Panc1 (cell line): ENCODE data around the gene VMO1. TPM values are rescaled to one million over a fixed set of nuclear protein-coding genes. Genes with fewer than 3 reads are reported as not detected.
A peak's percentile ranks its signal among the peaks of the same experiment; 100 is the strongest.

Experiments used
- ATAC-seq: fragments of 200-7000 bp; cut with Tn5 transposase; 2 replicates; pipeline ENCODE4 v1.9.1; 2020; ENCODE audit warnings: mild to moderate bottlenecking, moderate library complexity
- BruUV-seq: library from RNA; stranded (reverse); fragments of 400-500 nt; replicated peaks from 2 replicates; lab custom pipeline; 2021; lab: Mats Ljungman, UMichigan
- CTCF ChIA-PET: fragments of 300-600 bp; sonication (Branson Sonifier 250); formaldehyde crosslinking; loops from one replicate; lab custom pipeline; 2022; ENCODE audit warnings: antibody characterized with exemption; lab: Charles Lee
- POLR2A ChIA-PET: fragments of 300-600 bp; sonication (Branson Sonifier 250); formaldehyde crosslinking; loops from one replicate; lab custom pipeline; 2022; ENCODE audit warnings: antibody characterized with exemption; lab: Charles Lee
- DNase-seq: peaks from one replicate; pipeline ENCODE4 v3.0.0-alpha.2; 2010; ENCODE audit warnings: low read depth, low spot score
- H3K27ac ChIP-seq: 2 replicates; pipeline ENCODE4 v1.5.1; 2011; ENCODE audit warnings: mild to moderate bottlenecking, low read length, inconsistent platforms
- H3K27me3 ChIP-seq: fragments of 200-500 bp; sonication (Bioruptor generic); 2 replicates; pipeline ENCODE4 v1.6.0; 2014; ENCODE audit warnings: low read length, inconsistent platforms; ENCODE audit not compliant: control insufficient read depth, insufficient read depth
- H3K36me3 ChIP-seq: fragments of 200-500 bp; sonication (Bioruptor generic); 2 replicates; pipeline ENCODE4 v1.5.1; 2014; ENCODE audit warnings: inconsistent platforms, mild to moderate bottlenecking, low read length, moderate library complexity; ENCODE audit not compliant: control insufficient read depth, insufficient read depth
- H3K4me1 ChIP-seq: 2 replicates; pipeline ENCODE4 v1.5.1; 2011; ENCODE audit warnings: inconsistent platforms, mild to moderate bottlenecking, low read length, moderate library complexity; ENCODE audit not compliant: control insufficient read depth, insufficient read depth
- H3K4me3 ChIP-seq, 2 experiments: 2 replicates each; pipeline ENCODE4 v1.5.1; 2011 to 2012; ENCODE audit warnings: low read depth in 2 of 2, low read length in 2 of 2, mild to moderate bottlenecking in 2 of 2, inconsistent platforms in 1 of 2, moderate library complexity in 1 of 2
- H3K9me3 ChIP-seq: fragments of 200-500 bp; sonication (Bioruptor generic); 2 replicates; pipeline ENCODE4 v1.5.1; 2014; ENCODE audit warnings: low read depth, mild to moderate bottlenecking, inconsistent platforms, low read length, moderate library complexity; ENCODE audit not compliant: control insufficient read depth, insufficient read depth
- POLR2AphosphoS5 ChIP-seq: IDR thresholded peaks from 2 replicates; pipeline ENCODE4 v1.6.1; 2012; ENCODE audit warnings: mild to moderate bottlenecking, low read depth, low read length, moderate library complexity
- REST ChIP-seq, 2 experiments: IDR thresholded peaks; 2 replicates each; pipeline ENCODE4 v1.6.1; 2011 to 2012; ENCODE audit warnings: low read depth in 2 of 2, control low read depth in 1 of 2, low read length in 1 of 2, mild to moderate bottlenecking in 1 of 2, moderate library complexity in 1 of 2; ENCODE audit not compliant: insufficient read depth in 1 of 2
- SIN3A ChIP-seq: IDR thresholded peaks from 2 replicates; pipeline ENCODE4 v1.6.1; 2012; ENCODE audit warnings: low read depth, mild to moderate bottlenecking, low read length, moderate library complexity, borderline replicate concordance; ENCODE audit not compliant: insufficient read depth
- TCF7L2 ChIP-seq: IDR thresholded peaks from 2 replicates; pipeline ENCODE4 v1.6.1; 2011; ENCODE audit warnings: mild to moderate bottlenecking, low read depth, low read length, inconsistent platforms
- in situ Hi-C: cut with HindIII; loops from 2 replicates; pipeline ENCODE4 v1.10.0; 2016; ENCODE audit warnings: low sequenced_read_pairs, low pct_unique_long_range_greater_than_20kb
- intact Hi-C: fragments of 100-400 bp; cut with micrococcal nuclease; formaldehyde crosslinking; loops from one replicate; pipeline ENCODE4 v1.10.0; 2022; ENCODE audit not compliant: unreplicated experiment
- total RNA-seq: library from RNA; stranded (reverse); gene quantifications from one replicate; pipeline ENCODE4 v1.2.1, GENCODE V29; 2021; ENCODE audit not compliant: unreplicated experiment
- TF ChIP-seq, protein P1 (sequence below): fragments of 450-650 bp; IDR thresholded peaks from 2 replicates; pipeline ENCODE4 v1.5.1; 2017; ENCODE audit warnings: mild to moderate bottlenecking

VMO1 gene
- total RNA-seq, 1 experiment from 2014 or later: 0.49 TPM

GRCh38 chr17:4740025-4740351, 46.2 kb downstream of the VMO1 start:
- peaks cover 7% of the 10 kb centered on the region; the same call in 1 of the 2 replicates for H3K27me3 ChIP-seq
- H3K4me1 ChIP-seq: no peaks in the 10 kb centered on the region
- no peaks in the 10 kb centered on the region for H3K36me3 ChIP-seq
- ATAC-seq (no peak), DNase-seq (no peak)
- TF ChIP-seq SIN3A: no peak
- TF ChIP-seq, protein P1, sequence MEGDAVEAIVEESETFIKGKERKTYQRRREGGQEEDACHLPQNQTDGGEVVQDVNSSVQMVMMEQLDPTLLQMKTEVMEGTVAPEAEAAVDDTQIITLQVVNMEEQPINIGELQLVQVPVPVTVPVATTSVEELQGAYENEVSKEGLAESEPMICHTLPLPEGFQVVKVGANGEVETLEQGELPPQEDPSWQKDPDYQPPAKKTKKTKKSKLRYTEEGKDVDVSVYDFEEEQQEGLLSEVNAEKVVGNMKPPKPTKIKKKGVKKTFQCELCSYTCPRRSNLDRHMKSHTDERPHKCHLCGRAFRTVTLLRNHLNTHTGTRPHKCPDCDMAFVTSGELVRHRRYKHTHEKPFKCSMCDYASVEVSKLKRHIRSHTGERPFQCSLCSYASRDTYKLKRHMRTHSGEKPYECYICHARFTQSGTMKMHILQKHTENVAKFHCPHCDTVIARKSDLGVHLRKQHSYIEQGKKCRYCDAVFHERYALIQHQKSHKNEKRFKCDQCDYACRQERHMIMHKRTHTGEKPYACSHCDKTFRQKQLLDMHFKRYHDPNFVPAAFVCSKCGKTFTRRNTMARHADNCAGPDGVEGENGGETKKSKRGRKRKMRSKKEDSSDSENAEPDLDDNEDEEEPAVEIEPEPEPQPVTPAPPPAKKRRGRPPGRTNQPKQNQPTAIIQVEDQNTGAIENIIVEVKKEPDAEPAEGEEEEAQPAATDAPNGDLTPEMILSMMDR: no peak
- peak overlapping the region; percentile 16 to 57; a peak in 3 of 4 replicates for H3K4me3 ChIP-seq
- in situ Hi-C loops: no loop called here
- BruUV-seq: no TSS peak
- ChIA-PET POLR2A (no interaction called here), CTCF (no interaction called here)
- intact Hi-C loops: no loop called here
- H3K9me3 ChIP-seq: no peaks in the 10 kb centered on the region
- H3K27ac ChIP-seq: no peak overlapping the region

- peak; percentile 76 for ATAC-seq
- ChIA-PET CTCF (no interaction called here), POLR2A (no interaction called here)
These were observed 46.8 kb downstream of the VMO1 start, which contains the start of the genes CXCL16 and ZMYND15 for GRCh38 chr17:4739122-4740024. Gene CXCL16 (minus strand): TSS chr17:4739928. CDS start chr17:4739339, 589 bp downstream. Gene ZMYND15 (plus strand): TSS chr17:4739833. CDS start chr17:4740549, 716 bp downstream.

DNA sequence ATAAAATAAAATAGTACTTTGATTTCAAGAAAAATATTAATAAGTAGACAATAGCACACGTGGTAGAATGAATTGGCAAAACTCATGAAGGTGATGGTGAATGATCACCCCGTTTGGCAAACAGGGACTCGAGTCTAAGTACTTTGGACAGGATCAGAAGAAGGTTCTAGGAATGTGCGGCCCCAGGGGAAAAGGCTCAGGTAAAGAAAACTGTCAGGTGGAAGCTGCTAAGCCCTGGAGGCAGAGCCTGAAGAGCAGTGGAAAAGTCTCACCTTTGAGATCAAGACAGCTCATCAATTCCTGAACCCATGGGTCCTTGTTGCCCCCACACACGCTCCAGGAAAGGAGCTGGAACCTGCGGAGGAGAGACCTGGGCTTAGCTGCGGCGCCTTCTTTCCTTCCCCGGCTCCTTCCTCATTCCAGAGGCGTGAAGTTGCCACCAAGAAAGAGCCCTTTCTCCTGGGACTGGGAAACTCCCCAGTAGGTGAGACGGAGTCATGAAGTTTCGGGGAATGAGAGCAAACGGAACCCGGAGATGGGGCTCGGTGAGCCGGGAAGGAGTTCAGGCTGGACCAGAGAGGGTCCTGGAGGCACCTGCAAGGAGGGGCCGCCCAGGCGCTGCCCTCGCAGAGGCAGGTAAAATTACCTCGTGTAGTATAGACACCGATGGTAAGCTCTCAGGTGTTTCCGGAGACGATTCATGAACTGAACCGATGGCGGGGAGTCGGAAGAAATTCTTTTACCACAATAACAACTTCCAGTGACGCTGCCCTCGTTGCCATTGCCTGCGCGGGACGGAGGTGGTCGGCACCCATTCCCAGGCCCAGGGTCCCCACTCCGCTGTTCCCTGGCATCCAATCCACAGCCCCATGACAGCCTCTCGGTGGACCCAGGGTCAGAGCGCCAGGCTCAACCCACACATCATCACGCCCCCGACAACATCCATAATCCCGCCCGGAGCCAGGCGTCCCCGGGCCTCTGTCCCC, 47.7 kb downstream of the VMO1 start:
- Histone ChIP-seq H3K36me3 (no peaks in the 10 kb centered on the region), H3K4me3 (peak overlapping the region; percentile 56 to 57), H3K27ac (no peak overlapping the region), H3K27me3 (peaks cover 7% of the 10 kb centered on the region; the same call in 1 of the 2 replicates), H3K9me3 (no peaks in the 10 kb centered on the region), H3K4me1 (no peaks in the 10 kb centered on the region)
- TF ChIP-seq TCF7L2: no peak
- no peak for TF ChIP-seq REST (IDR thresholded peaks at IDR 0.05; ENCODE audit: insufficient read depth in 1 of 2, low read depth in 2 of 2, low read length in 1 of 2)
- TF ChIP-seq, protein P1: no peak
- TF ChIP-seq POLR2AphosphoS5: no peak
- no peak for TF ChIP-seq SIN3A
- POLR2A ChIA-PET: no interaction called here
- DNase-seq (no peak), ATAC-seq (peak; percentile 42)
- CTCF ChIA-PET: no interaction called here
- intact Hi-C loops (no loop called here), in situ Hi-C loops (no loop called here)
- no TSS peak for BruUV-seq

More at GRCh38 chr17:4739122-4740024, 46.8 kb downstream of the VMO1 start, which contains the start of the genes CXCL16 and ZMYND15:
- Histone ChIP-seq H3K9me3 (no peaks in the 10 kb centered on the region), H3K36me3 (no peaks in the 10 kb centered on the region), H3K4me3 (peak within 1 kb of the TSS; percentile 56 to 57), H3K4me1 (no peaks in the 10 kb centered on the region), H3K27ac (no peak within 1 kb of the TSS), H3K27me3 (peaks cover 7% of the 10 kb centered on the region; the same call in 1 of the 2 replicates)
- no peak for DNase-seq
- TF ChIP-seq TCF7L2 (no peak), SIN3A (0 out of 2 replicates have a peak, but pooled peaks have one; percentile 33)
- in situ Hi-C loops: no loop called here
- intact Hi-C loops: no loop called here
- no TSS peak for BruUV-seq
